HepG2 (cell line): ENCODE results near the gene LOC128125822.

ENCODE experiments used
- ARID2 ChIP-seq: sonication (generic); formaldehyde crosslinking; IDR thresholded peaks from 2 replicates; pipeline ENCODE4 v1.8.1; 2022; ENCODE audit warnings: mild to moderate bottlenecking, missing genetic modification reagents, borderline replicate concordance
- GPN1 ChIP-seq: sonication (generic); formaldehyde crosslinking; IDR thresholded peaks from 2 replicates; pipeline ENCODE4 v1.5.1; 2020; ENCODE audit warnings: missing genetic modification reagents, borderline replicate concordance
- HNRNPL ChIP-seq: fragments of 200-400 bp; formaldehyde crosslinking; IDR thresholded peaks from 2 replicates; pipeline ENCODE4 v1.6.1; 2017; ENCODE audit warnings: mild to moderate bottlenecking, low read depth, low read length
- ISX ChIP-seq: sonication (generic); formaldehyde crosslinking; conservative IDR thresholded peaks from 2 replicates; pipeline ENCODE4 v1.5.0; 2020; ENCODE audit warnings: missing genetic modification reagents
- KDM6A ChIP-seq: IDR thresholded peaks from 2 replicates; pipeline ENCODE4 v1.6.1; 2016; ENCODE audit warnings: low read depth
- KLF15 ChIP-seq: sonication (generic); formaldehyde crosslinking; IDR thresholded peaks from 2 replicates; pipeline ENCODE4 v1.8.1; 2023; ENCODE audit warnings: borderline replicate concordance, mild to moderate bottlenecking, inconsistent platforms, missing genetic modification reagents, mixed read lengths
- POGK ChIP-seq: sonication (generic); formaldehyde crosslinking; conservative IDR thresholded peaks from 2 replicates; pipeline ENCODE4 v1.8.0; 2022; ENCODE audit warnings: mild to moderate bottlenecking, moderate library complexity, missing genetic modification reagents
- RBM22 ChIP-seq: fragments of 200-400 bp; formaldehyde crosslinking; optimal IDR thresholded peaks from 2 replicates; pipeline ENCODE3; 2017; ENCODE audit warnings: mild to moderate bottlenecking, low read length, moderate library complexity
- RFXAP ChIP-seq: sonication (generic); formaldehyde crosslinking; IDR thresholded peaks from 2 replicates; pipeline ENCODE4 v1.4.0; 2020; ENCODE audit warnings: missing genetic modification reagents, borderline replicate concordance
- SUZ12 ChIP-seq: fragments of 150-350 bp; IDR thresholded peaks from 2 replicates; pipeline ENCODE4 v1.6.1; 2014; ENCODE audit warnings: low read depth, low read length
- SYNCRIP ChIP-seq: fragments of 200-400 bp; formaldehyde crosslinking; IDR thresholded peaks from 2 replicates; pipeline ENCODE4 v1.6.1; 2018; ENCODE audit warnings: mild to moderate bottlenecking, low read depth, low read length; ENCODE audit not compliant: insufficient read depth
- THAP11 ChIP-seq: IDR thresholded peaks from 2 replicates; pipeline ENCODE4 v1.6.1; 2016; ENCODE audit warnings: missing biosample characterization, missing genetic modification reagents
- ZBTB40 ChIP-seq, 2 experiments: fragments of 450-650 bp in 1 of 2; sonication (generic) in 1 of 2; formaldehyde crosslinking in 1 of 2; IDR thresholded peaks; 2 replicates each; pipeline versions ENCODE4 v1.6.1 to v1.8.0; 2016 to 2022; ENCODE audit warnings: antibody characterized with exemption in 1 of 2, mild to moderate bottlenecking in 1 of 2, missing genetic modification reagents in 1 of 2
- ZNF205 ChIP-seq: IDR thresholded peaks from 2 replicates; pipeline ENCODE4 v1.6.1; 2018; ENCODE audit warnings: missing biosample characterization, missing genetic modification reagents
- ZNF264 ChIP-seq: sonication (generic); formaldehyde crosslinking; IDR thresholded peaks from 2 replicates; pipeline ENCODE4 v1.4.0; 2020; ENCODE audit warnings: missing genetic modification reagents
- ZNF3 ChIP-seq: IDR thresholded peaks from 2 replicates; pipeline ENCODE4 v1.7.0; 2017; ENCODE audit warnings: inconsistent platforms
- ZNF30 ChIP-seq: sonication (generic); formaldehyde crosslinking; IDR thresholded peaks from 2 replicates; pipeline ENCODE4 v1.5.0; 2020; ENCODE audit warnings: mild to moderate bottlenecking, missing genetic modification reagents

The LOC128125822 gene

GRCh38 chr6:63546236-63546635 is 26.0 kb upstream of the LOC128125822 start (continued):
- TF ChIP-seq ZBTB40 (IDR thresholded peaks at IDR 0.05) = no peak
- no peak for TF ChIP-seq ZBTB40 (CRISPR knock-in tag; IDR thresholded peaks at IDR 0.05)
- no peak for TF ChIP-seq HNRNPL
- no peak for TF ChIP-seq KDM6A
- TF ChIP-seq RFXAP (CRISPR knock-in tag) = no peak
- no peak for TF ChIP-seq ZNF30
- no peak for TF ChIP-seq SYNCRIP
- TF ChIP-seq POGK (CRISPR knock-in tag) = no peak
- TF ChIP-seq ZNF205 (CRISPR knock-in tag) = no peak
- TF ChIP-seq KLF15 (CRISPR knock-in tag) = no peak
- TF ChIP-seq GPN1 = no peak
- no peak for TF ChIP-seq SUZ12
- TF ChIP-seq ISX (CRISPR knock-in tag) = no peak
- no peak for TF ChIP-seq ARID2
- no peak for TF ChIP-seq ZNF264
- TF ChIP-seq ZNF3 = no peak
- TF ChIP-seq RBM22 = peak; percentile 95
- no peak for TF ChIP-seq THAP11 (CRISPR knock-in tag)
